ENCODE data around the gene ROCK1. TPM values are rescaled to one million over a fixed set of nuclear protein-coding genes. Genes with fewer than 3 reads are reported as not detected.
A peak's percentile ranks its signal among the peaks of the same experiment; 100 is the strongest.
"Not testable (repeated sequence)": the region's sequence is repeated elsewhere in the genome, so short reads cannot be mapped to it uniquely, and the experiment has no call there.

The ROCK1 gene
- total RNA-seq, 2 donors from 2014 or later: 109 to 114 TPM

DNA sequence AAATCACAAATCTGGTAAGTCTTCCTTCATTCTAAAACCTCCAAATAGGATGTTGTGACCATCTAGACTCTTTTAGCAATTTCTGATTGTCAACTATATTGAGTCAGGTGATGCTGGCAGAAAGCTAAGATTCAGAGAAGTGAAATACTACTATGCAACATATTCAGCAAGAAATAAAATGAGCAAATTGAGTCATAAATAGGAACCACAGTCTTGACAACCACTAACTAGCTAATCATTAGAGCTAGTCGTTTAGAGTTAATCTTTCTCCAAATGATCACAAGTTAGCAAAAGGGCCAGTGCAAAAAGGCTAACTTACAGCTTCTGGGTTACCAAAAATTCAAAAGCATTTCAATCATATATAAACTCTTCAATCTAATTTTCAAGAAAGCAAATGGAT, 54.5 kb downstream of the ROCK1 start:
- no peak for ATAC-seq
- no peaks in the 10 kb centered on the region for H3K9me3 ChIP-seq (ENCODE audit: control insufficient read depth, low read length, poor library complexity, severe bottlenecking)
- no peak overlapping the region for H3K4me3 Mint-ChIP-seq
- H3K27me3 Mint-ChIP-seq: no peaks in the 10 kb centered on the region
- H3K27ac Mint-ChIP-seq: no peak overlapping the region
- DNase-seq: no peak
- peaks cover 2% of the 10 kb centered on the region for H3K36me3 Mint-ChIP-seq (ENCODE audit: low read depth)
- H3K4me1 Mint-ChIP-seq: peaks cover 27% of the 10 kb centered on the region

DNA sequence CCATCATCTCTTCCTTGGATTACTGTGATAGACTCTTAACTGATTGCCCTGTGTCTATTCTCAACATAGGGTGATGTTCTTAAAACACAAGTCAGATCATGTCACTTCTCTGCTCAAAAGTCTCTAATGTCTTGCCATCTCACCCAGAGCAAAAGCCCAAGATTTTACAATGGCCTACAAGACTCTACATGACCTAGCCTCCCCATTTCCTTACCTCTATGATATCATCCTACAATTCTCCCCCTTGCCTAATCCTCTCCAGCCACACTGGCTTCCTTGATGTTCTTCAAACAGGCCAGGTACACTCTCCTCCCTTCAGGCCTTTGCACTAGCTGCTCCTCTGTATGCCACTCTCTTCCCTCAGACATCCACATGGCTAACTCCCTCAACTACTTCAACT, 55.1 kb downstream of the ROCK1 start:
- H3K27me3 Mint-ChIP-seq: no peaks in the 10 kb centered on the region
- no peaks in the 10 kb centered on the region for H3K36me3 Mint-ChIP-seq (ENCODE audit: low read depth)
- no peak for DNase-seq
- H3K9me3 ChIP-seq (ENCODE audit: control insufficient read depth, low read length, poor library complexity, severe bottlenecking): no peaks in the 10 kb centered on the region
- H3K27ac Mint-ChIP-seq: no peak overlapping the region
- H3K4me3 Mint-ChIP-seq: no peak overlapping the region
- H3K4me1 Mint-ChIP-seq: peaks cover 26% of the 10 kb centered on the region
- no peak for ATAC-seq

DNA sequence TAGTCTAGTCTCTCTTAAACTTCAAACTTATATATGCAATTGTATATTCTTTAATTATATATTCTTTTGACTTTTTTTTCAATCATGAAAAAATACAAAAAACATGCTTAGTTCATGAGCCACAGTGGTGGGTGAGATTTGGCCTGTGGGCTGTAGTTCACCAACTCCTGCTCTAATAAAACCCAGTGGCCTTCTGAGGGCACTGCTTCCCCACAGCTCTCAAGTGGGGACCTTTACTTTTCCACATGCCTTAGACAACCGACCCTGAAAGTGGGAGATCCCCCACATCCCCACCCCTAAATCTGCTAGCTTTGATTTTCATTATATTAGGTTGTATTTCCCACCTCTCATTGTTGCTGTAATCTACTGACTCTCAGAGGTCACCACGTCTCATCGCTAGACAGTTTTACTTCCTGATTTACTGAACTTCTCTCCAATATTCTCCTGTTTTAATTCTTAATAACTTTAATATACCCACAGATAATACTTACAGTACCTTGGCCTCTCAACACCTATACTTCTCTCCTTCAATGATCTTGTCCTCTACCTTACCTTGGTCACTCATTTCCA, 57.3 kb downstream of the ROCK1 start:
- H3K36me3 Mint-ChIP-seq (ENCODE audit: low read depth): no peaks in the 10 kb centered on the region
- H3K4me3 Mint-ChIP-seq: no peak overlapping the region
- no peaks in the 10 kb centered on the region for H3K27me3 Mint-ChIP-seq
- ATAC-seq: no peak
- no peak for DNase-seq
- H3K9me3 ChIP-seq (ENCODE audit: control insufficient read depth, low read length, poor library complexity, severe bottlenecking): no peaks in the 10 kb centered on the region
- no peak overlapping the region for H3K27ac Mint-ChIP-seq
- peaks cover 31% of the 10 kb centered on the region for H3K4me1 Mint-ChIP-seq

DNA sequence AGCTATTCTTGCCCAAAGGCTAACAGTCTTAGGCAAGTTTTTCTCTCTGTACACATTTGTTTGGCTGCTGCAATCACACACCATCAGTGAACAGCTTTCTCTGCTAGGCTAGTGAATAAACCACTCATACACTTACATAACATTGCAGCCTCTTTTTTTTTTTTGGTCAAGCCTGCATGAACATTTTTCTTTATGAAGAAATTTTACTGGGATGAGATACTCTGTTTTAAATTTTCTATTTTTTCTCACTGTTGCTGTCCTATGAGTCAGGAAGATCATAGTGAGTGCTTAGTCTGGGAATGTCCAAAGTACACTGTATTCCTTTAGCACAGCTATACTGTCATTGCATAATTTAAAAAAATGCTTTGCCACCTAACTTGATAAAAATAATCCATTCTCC, 58.5 kb downstream of the ROCK1 start:
- Mint-ChIP-seq H3K36me3 (ENCODE audit: low read depth) (no peaks in the 10 kb centered on the region), H3K4me1 (peaks cover 26% of the 10 kb centered on the region), H3K27ac (no peak overlapping the region), H3K4me3 (no peak overlapping the region), H3K27me3 (no peaks in the 10 kb centered on the region)
- ATAC-seq (no peak), DNase-seq (no peak)
- no peaks in the 10 kb centered on the region for H3K9me3 ChIP-seq (ENCODE audit: control insufficient read depth, low read length, poor library complexity, severe bottlenecking)

DNA sequence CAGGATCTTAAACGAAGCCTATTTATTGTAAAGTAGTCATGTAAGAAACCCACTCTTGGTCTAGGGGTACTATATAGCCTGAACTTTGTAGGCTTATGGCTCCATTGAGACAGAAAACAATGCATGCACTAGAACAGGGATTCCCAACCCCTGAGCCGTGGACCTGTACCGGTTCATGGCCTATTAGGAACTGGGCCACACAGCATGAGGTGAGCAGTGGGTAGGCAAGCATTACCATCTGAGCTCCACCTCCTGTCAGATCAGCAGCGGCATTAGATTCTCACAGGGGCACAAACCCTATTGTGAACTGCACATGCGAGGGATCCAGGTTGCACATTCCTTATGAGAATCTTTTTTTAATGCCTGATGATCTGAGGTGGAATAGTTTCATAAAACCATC, 59.2 kb downstream of the ROCK1 start:
- H3K4me1 Mint-ChIP-seq: peaks cover 29% of the 10 kb centered on the region
- peaks cover 2% of the 10 kb centered on the region for H3K36me3 Mint-ChIP-seq (ENCODE audit: low read depth)
- H3K27ac Mint-ChIP-seq: no peak overlapping the region
- H3K9me3 ChIP-seq (ENCODE audit: control insufficient read depth, low read length, poor library complexity, severe bottlenecking): no peaks in the 10 kb centered on the region
- DNase-seq (no peak), ATAC-seq (no peak)
- no peaks in the 10 kb centered on the region for H3K27me3 Mint-ChIP-seq
- H3K4me3 Mint-ChIP-seq: no peak overlapping the region

DNA sequence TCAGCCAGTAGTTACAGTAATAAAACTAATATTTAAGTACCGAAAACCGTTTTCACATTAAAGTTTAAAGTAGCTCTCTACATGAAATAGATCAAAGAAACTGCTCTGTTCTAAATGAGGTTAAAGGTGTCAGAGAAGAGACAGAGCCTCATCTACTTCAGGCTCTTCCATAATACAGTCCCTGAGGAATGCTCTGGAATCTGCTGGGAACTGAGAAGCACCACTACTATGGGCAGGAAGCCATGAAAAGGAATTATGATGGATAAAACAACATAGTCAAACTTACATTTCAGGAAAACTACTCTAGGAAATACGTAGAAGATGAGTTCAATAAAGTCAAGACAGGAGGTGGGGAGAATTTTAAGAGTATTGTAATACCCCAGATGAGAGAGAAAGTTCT, 60.0 kb downstream of the ROCK1 start:
- H3K27ac Mint-ChIP-seq: peak overlapping the region; percentile 81
- DNase-seq: no peak
- peaks cover 33% of the 10 kb centered on the region for H3K4me1 Mint-ChIP-seq
- H3K9me3 ChIP-seq (ENCODE audit: control insufficient read depth, low read length, poor library complexity, severe bottlenecking): no peaks in the 10 kb centered on the region
- H3K4me3 Mint-ChIP-seq: no peak overlapping the region
- ATAC-seq: no peak
- no peaks in the 10 kb centered on the region for H3K27me3 Mint-ChIP-seq
- H3K36me3 Mint-ChIP-seq (ENCODE audit: low read depth): peaks cover 2% of the 10 kb centered on the region

DNA sequence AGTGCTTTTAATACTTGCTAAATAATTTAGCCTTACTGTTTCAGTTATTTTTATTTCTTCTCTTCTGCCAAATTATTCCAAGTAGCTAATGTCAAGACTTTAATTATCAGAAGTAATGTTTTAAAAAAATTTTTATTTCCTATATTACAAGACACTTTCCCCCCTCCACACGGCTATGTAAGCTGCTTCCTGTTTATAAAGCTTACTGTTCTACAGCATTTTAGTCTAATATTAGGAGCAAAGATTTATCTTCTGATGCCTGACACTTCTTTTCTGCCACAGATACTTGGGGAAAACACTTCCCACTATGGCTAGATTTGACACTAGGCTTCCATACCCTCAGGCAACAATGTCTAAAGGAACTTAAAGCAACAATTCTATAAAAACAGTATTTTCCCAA, 62.3 kb downstream of the ROCK1 start:
- H3K27ac Mint-ChIP-seq: peak overlapping the region; percentile 81
- H3K9me3 ChIP-seq (ENCODE audit: control insufficient read depth, low read length, poor library complexity, severe bottlenecking): no peaks in the 10 kb centered on the region
- H3K36me3 Mint-ChIP-seq (ENCODE audit: low read depth): peaks cover 2% of the 10 kb centered on the region
- peaks cover 38% of the 10 kb centered on the region for H3K4me1 Mint-ChIP-seq
- H3K4me3 Mint-ChIP-seq: no peak overlapping the region
- DNase-seq (no peak), ATAC-seq (no peak)
- H3K27me3 Mint-ChIP-seq: no peaks in the 10 kb centered on the region

DNA sequence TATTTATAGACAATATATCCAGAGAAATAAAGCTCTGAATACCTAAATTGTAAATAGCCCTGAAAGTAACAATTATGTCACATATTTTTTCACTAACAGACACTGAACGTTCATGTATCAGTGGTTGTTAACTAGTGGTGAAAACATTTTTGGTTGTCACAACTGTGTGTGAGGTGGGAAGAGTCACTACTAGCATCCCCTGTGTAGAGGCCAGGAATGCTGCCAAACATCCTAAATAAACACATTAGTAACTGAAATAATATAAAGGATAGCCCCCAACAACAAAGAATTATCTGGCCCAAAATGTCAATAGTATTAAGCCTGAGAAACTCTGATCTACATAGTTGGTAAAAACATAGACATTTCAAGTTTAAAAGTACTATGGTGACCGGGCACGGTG, 64.5 kb downstream of the ROCK1 start:
- Mint-ChIP-seq H3K27me3 (no peaks in the 10 kb centered on the region), H3K27ac (no peak overlapping the region), H3K36me3 (ENCODE audit: low read depth) (peaks cover 2% of the 10 kb centered on the region), H3K4me3 (peak overlapping the region; percentile 12), H3K4me1 (peaks cover 29% of the 10 kb centered on the region)
- no peak for ATAC-seq
- no peak for DNase-seq
- no peaks in the 10 kb centered on the region for H3K9me3 ChIP-seq (ENCODE audit: control insufficient read depth, low read length, poor library complexity, severe bottlenecking)

DNA sequence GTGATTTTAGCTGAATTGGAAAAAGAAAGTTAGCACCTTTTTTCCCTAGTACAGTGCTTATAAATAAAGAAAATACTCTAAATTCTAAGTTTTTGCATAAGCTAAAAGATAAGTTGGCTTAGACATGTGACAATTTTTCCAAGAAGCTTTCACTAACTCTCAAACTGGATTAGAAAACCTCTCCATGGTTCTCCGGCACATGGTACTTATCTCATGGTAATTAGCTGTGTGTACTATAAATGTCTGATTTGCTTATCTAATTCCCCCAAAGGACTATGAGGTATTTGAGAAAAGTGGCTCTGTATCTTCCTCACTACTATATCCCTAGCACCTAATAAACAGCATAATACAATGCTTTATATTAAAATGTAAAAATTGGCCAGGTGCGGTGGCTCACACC, 71.1 kb downstream of the ROCK1 start:
- DNase-seq (no peak), ATAC-seq (no peak)
- H3K27ac Mint-ChIP-seq: peak overlapping the region; percentile 8
- no peak overlapping the region for H3K4me3 Mint-ChIP-seq
- H3K9me3 ChIP-seq (ENCODE audit: control insufficient read depth, low read length, poor library complexity, severe bottlenecking): no peaks in the 10 kb centered on the region
- peaks cover 14% of the 10 kb centered on the region for H3K4me1 Mint-ChIP-seq
- H3K27me3 Mint-ChIP-seq: no peaks in the 10 kb centered on the region
- H3K36me3 Mint-ChIP-seq (ENCODE audit: low read depth): peaks cover 2% of the 10 kb centered on the region

DNA sequence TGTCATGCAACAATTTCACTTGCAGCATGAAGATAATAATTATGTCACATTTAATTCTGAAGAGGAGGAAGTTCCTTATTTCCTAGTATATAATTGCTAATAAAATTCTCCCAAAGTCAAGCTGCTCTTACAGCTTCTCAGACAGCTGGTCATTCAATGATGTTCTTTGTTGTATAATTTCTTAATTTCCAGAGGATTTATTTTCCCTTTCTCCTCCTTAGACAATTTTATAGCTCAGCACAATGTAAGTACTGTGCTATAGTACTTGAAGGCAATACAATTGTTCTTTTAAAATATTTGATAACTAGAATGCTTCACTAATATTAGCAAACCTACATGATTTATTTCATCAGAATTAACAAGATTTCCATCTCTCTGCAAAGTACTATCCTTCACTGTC, 73.4 kb downstream of the ROCK1 start:
- no peak for DNase-seq
- ATAC-seq: no peak
- no peaks in the 10 kb centered on the region for H3K9me3 ChIP-seq (ENCODE audit: control insufficient read depth, low read length, poor library complexity, severe bottlenecking)
- H3K27me3 Mint-ChIP-seq: no peaks in the 10 kb centered on the region
- peaks cover 13% of the 10 kb centered on the region for H3K4me1 Mint-ChIP-seq
- peak overlapping the region; percentile 61 for H3K27ac Mint-ChIP-seq
- H3K36me3 Mint-ChIP-seq (ENCODE audit: low read depth): peaks cover 2% of the 10 kb centered on the region
- no peak overlapping the region for H3K4me3 Mint-ChIP-seq

DNA sequence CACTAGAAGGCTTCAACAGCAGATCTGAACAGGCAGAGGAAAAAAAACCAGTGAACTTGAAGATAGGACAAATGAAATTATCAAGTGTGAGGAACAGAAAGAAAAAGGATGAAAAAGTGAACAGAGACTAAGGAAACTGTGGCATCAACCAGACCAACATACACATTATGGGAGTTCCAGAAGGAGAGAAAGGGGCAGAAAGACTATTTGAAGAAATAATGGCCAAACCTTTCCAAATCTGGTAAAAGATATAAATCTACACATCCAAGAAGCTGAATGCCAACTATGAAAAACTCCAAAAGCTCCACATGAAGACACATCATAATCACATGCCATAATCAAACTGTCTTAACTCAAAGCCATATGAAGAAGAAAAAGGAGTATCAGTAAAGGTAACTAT, 79.8 kb downstream of the ROCK1 start:
- ATAC-seq (no peak), DNase-seq (no peak)
- Mint-ChIP-seq H3K27me3 (no peaks in the 10 kb centered on the region), H3K4me3 (no peak overlapping the region), H3K27ac (no peak overlapping the region), H3K4me1 (peaks cover 10% of the 10 kb centered on the region), H3K36me3 (ENCODE audit: low read depth) (peaks cover 12% of the 10 kb centered on the region)
- H3K9me3 ChIP-seq (ENCODE audit: control insufficient read depth, low read length, poor library complexity, severe bottlenecking): no peaks in the 10 kb centered on the region

DNA sequence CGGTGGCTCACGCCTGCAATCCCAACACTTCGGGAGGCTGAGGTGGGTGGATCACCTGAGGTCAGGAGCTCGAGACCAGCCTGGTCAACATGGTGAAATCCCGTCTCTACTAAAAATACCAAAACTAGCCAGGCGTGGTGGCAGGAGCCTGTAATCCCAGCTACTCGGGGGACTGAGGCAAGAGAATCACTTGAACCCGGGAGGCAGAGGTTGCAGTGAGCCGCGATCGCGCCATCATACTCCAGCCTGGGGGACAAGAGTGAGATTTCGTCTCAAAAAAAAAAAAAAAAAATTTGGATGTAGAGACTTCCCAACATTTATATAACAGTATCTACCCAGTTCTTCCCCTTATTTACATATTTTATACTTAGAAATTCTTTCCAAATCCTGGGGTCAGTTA, 93.4 kb downstream of the ROCK1 start:
- Mint-ChIP-seq H3K4me1 (peaks cover 19% of the 10 kb centered on the region), H3K36me3 (ENCODE audit: low read depth) (peaks cover 23% of the 10 kb centered on the region)
- DNase-seq; H3K9me3 ChIP-seq (ENCODE audit: control insufficient read depth, low read length, poor library complexity, severe bottlenecking); H3K27me3 Mint-ChIP-seq; ATAC-seq; H3K27ac Mint-ChIP-seq; H3K4me3 Mint-ChIP-seq: not testable (repeated sequence)

DNA sequence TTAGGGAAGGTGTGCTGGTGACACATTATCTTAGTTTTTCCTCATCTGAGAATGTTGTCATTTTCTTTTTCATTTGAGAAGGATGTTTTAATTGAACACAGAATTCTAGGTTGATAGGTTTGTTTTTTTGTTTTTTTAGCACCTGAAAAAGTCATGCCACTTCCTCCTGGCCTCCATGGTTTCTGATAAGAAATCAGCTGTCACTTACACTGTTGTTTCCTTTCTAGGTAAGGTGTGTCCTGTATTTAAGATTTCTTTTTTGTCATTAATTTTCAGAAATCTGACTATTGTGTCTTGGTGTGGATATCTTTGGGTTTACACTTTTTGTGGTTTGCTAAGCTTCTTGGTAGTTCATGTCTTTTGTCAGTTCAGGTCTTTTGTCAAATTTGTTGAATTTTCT, 99.3 kb downstream of the ROCK1 start:
- Mint-ChIP-seq H3K4me3 (no peak overlapping the region), H3K36me3 (ENCODE audit: low read depth) (peaks cover 22% of the 10 kb centered on the region), H3K27me3 (no peaks in the 10 kb centered on the region), H3K27ac (peak overlapping the region; percentile 84), H3K4me1 (peaks cover 6% of the 10 kb centered on the region)
- peaks cover 10% of the 10 kb centered on the region for H3K9me3 ChIP-seq (ENCODE audit: control insufficient read depth, low read length, poor library complexity, severe bottlenecking)
- ATAC-seq (no peak), DNase-seq (no peak)

DNA sequence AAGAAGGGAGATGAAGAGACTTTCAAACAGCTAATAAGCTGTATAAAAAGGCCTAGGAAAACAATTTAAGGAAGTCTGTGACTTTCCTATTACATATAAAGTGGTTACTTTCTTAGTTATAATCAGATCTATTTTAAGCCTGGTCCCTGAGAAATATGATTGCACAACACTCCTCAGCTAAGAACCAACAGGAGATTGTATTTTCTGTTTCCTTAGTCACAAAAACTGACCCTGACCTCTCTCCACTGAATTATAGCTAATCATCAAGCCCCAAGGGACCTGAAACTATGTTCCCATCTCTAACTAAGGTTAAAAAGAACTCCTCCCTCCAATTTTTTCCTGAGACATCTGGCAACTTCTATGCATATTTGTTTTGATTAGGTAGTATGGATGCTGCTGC, 106.9 kb downstream of the ROCK1 start:
- no peak for ATAC-seq
- H3K4me1 Mint-ChIP-seq: peaks cover 7% of the 10 kb centered on the region
- peak overlapping the region; percentile 45 for H3K27ac Mint-ChIP-seq
- H3K27me3 Mint-ChIP-seq: no peaks in the 10 kb centered on the region
- DNase-seq: no peak
- H3K4me3 Mint-ChIP-seq: no peak overlapping the region
- H3K9me3 ChIP-seq (ENCODE audit: control insufficient read depth, low read length, poor library complexity, severe bottlenecking): no peaks in the 10 kb centered on the region
- peaks cover 7% of the 10 kb centered on the region for H3K36me3 Mint-ChIP-seq (ENCODE audit: low read depth)
